HCT116 (cell line): ENCODE results near the gene ZNF384. TPM values are rescaled to one million over a fixed set of nuclear protein-coding genes. Genes with fewer than 3 reads are reported as not detected.

Source experiments
- ATAC-seq: fragments of 200-7000 bp; cut with Tn5 transposase; 2 replicates; pipeline ENCODE4 v1.9.1; 2020; ENCODE audit warnings: mild to moderate bottlenecking, moderate library complexity
- BruUV-seq: library from RNA; stranded (reverse); fragments of 400-500 nt; replicated peaks from 2 replicates; lab custom pipeline; 2021; lab: Mats Ljungman, UMichigan
- CTCF ChIA-PET: fragments of 300-600 bp; sonication (Branson Sonifier 250); formaldehyde crosslinking; loops from one replicate; lab custom pipeline; 2021; ENCODE audit warnings: antibody characterized with exemption; lab: Charles Lee
- POLR2A ChIA-PET: fragments of 300-600, 350-600 bp; sonication (Branson Sonifier 250); formaldehyde crosslinking; loops from one replicate; lab custom pipeline; 2021; ENCODE audit warnings: antibody characterized with exemption; lab: Charles Lee
- RAD21 ChIA-PET, 2 experiments: fragments of 300-600 bp; sonication (Branson Sonifier 250); formaldehyde crosslinking; loops; one replicate each; lab custom pipeline; 2023; ENCODE audit warnings: low total read pairs in 2 of 2; ENCODE audit not compliant: uncharacterized antibody in 2 of 2, unreplicated experiment in 2 of 2, low non-redundant PET in 1 of 2; lab: Charles Lee
- DNase-seq: peaks from one replicate; pipeline ENCODE4 v3.0.0-alpha.2; 2010; ENCODE audit warnings: low read depth, low spot score
- H2AFZ ChIP-seq: fragments of 200-600 bp; shearing (Covaris generic), sonication (generic); 2 replicates; pipeline ENCODE4 v1.6.1; 2017; ENCODE audit warnings: low read depth, mixed run types, mixed read lengths, antibody characterized with exemption, low read length; ENCODE audit not compliant: poor library complexity, severe bottlenecking
- H3K27ac ChIP-seq: 2 replicates; pipeline ENCODE4 v1.5.1; 2012; ENCODE audit warnings: low read depth, low read length
- H3K27me3 ChIP-seq: fragments of 200-600 bp; sonication (generic); 2 replicates; pipeline ENCODE4 v1.6.1; 2016; ENCODE audit warnings: mixed run types, low read length, mixed read lengths; ENCODE audit not compliant: insufficient read depth
- H3K36me3 ChIP-seq, 2 experiments: fragments of 200-500 bp in 1 of 2; fragments of 200-600 bp in 1 of 2; sonication (Bioruptor generic) in 1 of 2; sonication (generic) in 1 of 2; 2 replicates each; pipeline versions ENCODE4 v1.5.1 to v1.6.1; 2014 to 2016; ENCODE audit warnings: low read length in 2 of 2, inconsistent platforms in 1 of 2, mixed read lengths in 1 of 2, mixed run types in 1 of 2; ENCODE audit not compliant: insufficient read depth in 2 of 2, control insufficient read depth in 1 of 2
- H3K4me1 ChIP-seq, 2 experiments: fragments of 200-600 bp in 1 of 2; sonication (generic) in 1 of 2; 2 replicates each; pipeline versions ENCODE4 v1.5.1 to v1.6.1; 2012 to 2017; ENCODE audit warnings: low read length in 2 of 2, inconsistent platforms in 1 of 2, mild to moderate bottlenecking in 1 of 2, mixed read lengths in 1 of 2, mixed run types in 1 of 2, moderate library complexity in 1 of 2; ENCODE audit not compliant: insufficient read depth in 2 of 2, control insufficient read depth in 1 of 2
- H3K4me2 ChIP-seq: fragments of 200-600 bp; sonication (generic); 2 replicates; pipeline ENCODE4 v1.6.1; 2017; ENCODE audit warnings: mixed run types, low read length, mixed read lengths
- H3K4me3 ChIP-seq, 2 experiments: fragments of 200-600 bp in 1 of 2; sonication (generic) in 1 of 2; replicated peaks in 1 of 2; 2 replicates each; pipeline ENCODE4 v1.5.1; 2011 to 2016; ENCODE audit warnings: low read length in 2 of 2, control low read depth in 1 of 2, low read depth in 1 of 2, mild to moderate bottlenecking in 1 of 2, mixed read lengths in 1 of 2, mixed run types in 1 of 2
- H3K79me2 ChIP-seq: fragments of 200-600 bp; sonication (generic); 2 replicates; pipeline ENCODE4 v1.6.1; 2017; ENCODE audit warnings: mild to moderate bottlenecking, mixed run types, low read length, moderate library complexity, mixed read lengths; ENCODE audit not compliant: insufficient read depth
- H3K9ac ChIP-seq: fragments of 200-600 bp; sonication (generic); 2 replicates; pipeline ENCODE4 v1.6.1; 2016; ENCODE audit warnings: low read length, mixed read lengths
- H3K9me2 ChIP-seq: fragments of 200-600 bp; sonication (generic), shearing (Covaris generic); 2 replicates; pipeline ENCODE4 v1.6.1; 2017; ENCODE audit warnings: mixed run types, mild to moderate bottlenecking, moderate library complexity; ENCODE audit not compliant: insufficient read depth
- H3K9me3 ChIP-seq, 2 experiments: fragments of 200-500 bp in 1 of 2; fragments of 200-600 bp in 1 of 2; sonication (Bioruptor generic) in 1 of 2; sonication (generic) in 1 of 2; 2 replicates each; pipeline ENCODE4 v1.6.1; 2014 to 2017; ENCODE audit warnings: low read length in 2 of 2, mixed read lengths in 2 of 2, inconsistent platforms in 1 of 2, low read depth in 1 of 2, mild to moderate bottlenecking in 1 of 2, mixed run types in 1 of 2, moderate library complexity in 1 of 2; ENCODE audit not compliant: control insufficient read depth in 1 of 2, insufficient read depth in 1 of 2
- H4K20me1 ChIP-seq: fragments of 200-600 bp; sonication (generic), shearing (Covaris generic); 2 replicates; pipeline ENCODE4 v1.6.1; 2017; ENCODE audit warnings: mixed run types, mild to moderate bottlenecking, moderate library complexity; ENCODE audit not compliant: insufficient read depth
- CTCF ChIP-seq, 3 experiments: fragments of 200-600 bp in 1 of 3; sonication (generic) in 1 of 3; IDR thresholded peaks in 2 of 3; conservative IDR thresholded peaks in 1 of 3; 2 replicates each; pipeline ENCODE4 v1.5.1; 2012 to 2017; ENCODE audit warnings: low read depth in 2 of 3, low read length in 2 of 3, antibody characterized with exemption in 1 of 3, borderline replicate concordance in 1 of 3, control low read depth in 1 of 3, mild to moderate bottlenecking in 1 of 3, mixed read lengths in 1 of 3, mixed run types in 1 of 3, moderate library complexity in 1 of 3; ENCODE audit not compliant: insufficient read depth in 1 of 3
- EGR1 ChIP-seq: IDR thresholded peaks from 2 replicates; pipeline ENCODE4 v1.6.1; 2012; ENCODE audit warnings: low read depth
- POLR2AphosphoS5 ChIP-seq: IDR thresholded peaks from 2 replicates; pipeline ENCODE4 v1.6.1; 2011; ENCODE audit warnings: mild to moderate bottlenecking, low read depth, low read length, moderate library complexity
- RAD21 ChIP-seq: IDR thresholded peaks from 2 replicates; pipeline ENCODE4 v1.6.1; 2012; ENCODE audit warnings: low read depth, mild to moderate bottlenecking
- REST ChIP-seq: IDR thresholded peaks from 2 replicates; pipeline ENCODE4 v1.6.1; 2012; ENCODE audit warnings: low read depth
- SRF ChIP-seq: IDR thresholded peaks from 2 replicates; pipeline ENCODE4 v1.6.1; 2012; ENCODE audit warnings: low read depth
- intact Hi-C: fragments of 100-400 bp; cut with micrococcal nuclease; formaldehyde crosslinking; loops from 2 replicates; pipeline ENCODE4 v1.10.0; 2022
- total RNA-seq: library from RNA; stranded (reverse); gene quantifications from one replicate; pipeline ENCODE4 v1.2.1, GENCODE V29; 2021; ENCODE audit not compliant: unreplicated experiment

The ZNF384 gene
- total RNA-seq, 1 experiment from 2014 or later, result 73.4 TPM

GRCh38 chr12:6666211-6666610 is 23.0 kb downstream of the ZNF384 start:
- RAD21 ChIA-PET, result interaction anchor here in 1 of 2 experiments (0.5 kb wide), 1 partner anchor 59 kb away, joined by 3 read pairs; no protein-coding TSS in a partner anchor
- H3K36me3 ChIP-seq, result peaks cover 25 to 26% of the 10 kb centered on the region in 2 experiments
- no peaks in the 10 kb centered on the region for H3K27me3 ChIP-seq
- no peaks in the 10 kb centered on the region for H3K9me2 ChIP-seq
- TF ChIP-seq EGR1, result no peak
- no peak for TF ChIP-seq CTCF (IDR thresholded peaks at IDR 0.05 in 2 of 3, conservative IDR thresholded peaks at IDR 0.05 in 1 of 3; ENCODE audit: borderline replicate concordance in 1 of 3, insufficient read depth in 1 of 3, low read depth in 2 of 3, low read length in 2 of 3)
- TF ChIP-seq POLR2AphosphoS5, result no peak
- TF ChIP-seq RAD21, result no peak
- TF ChIP-seq REST, result no peak
- TF ChIP-seq SRF, result no peak
- TF ChIP-seq, all 23 proteins: peak for 0
- Histone ChIP-seq H3K4me2 (no peak overlapping the region), H4K20me1 (no peaks in the 10 kb centered on the region), H2AFZ (no peak overlapping the region), H3K9ac (no peak overlapping the region), H3K4me3 (no peak overlapping the region), H3K9me3 (no peaks in the 10 kb centered on the region), H3K79me2 (peaks cover 6% of the 10 kb centered on the region), H3K27ac (no peak overlapping the region), H3K4me1 (peaks cover 10 to 14% of the 10 kb centered on the region in 2 experiments; a peak in 3 of 4 replicates)
- intact Hi-C loops, result no loop called here
- DNase-seq, result no peak
- no TSS peak for BruUV-seq
- POLR2A ChIA-PET, result no interaction called here
- CTCF ChIA-PET, result interaction anchor here (2.0 to 2.2 kb wide), 2 partner anchors 18 kb away, joined by 10 to 11 read pairs; no protein-coding TSS in a partner anchor
- ATAC-seq, result no peak
